Fibroblast of lung (primary cell): ENCODE data around the gene ITGA8.

Experiments used
- CTCF ChIP-seq, 2 donors: IDR thresholded peaks in 1 of 2; conservative IDR thresholded peaks in 1 of 2; 1 replicate in 1 of 2; 2 replicates in 1 of 2; pipeline ENCODE4 v1.5.1; 2011 to 2012; ENCODE audit warnings: low read length in 2 of 2, control low read depth in 1 of 2, inconsistent platforms in 1 of 2, low read depth in 1 of 2, mild to moderate bottlenecking in 1 of 2
- EZH2 ChIP-seq: IDR thresholded peaks from 2 replicates; pipeline ENCODE4 v1.5.1; 2012; ENCODE audit warnings: low read length, control low read depth, mild to moderate bottlenecking; ENCODE audit errors: missing control alignments

GRCh38 chr10:15745751-15746150 lies 26.0 kb upstream of the ITGA8 start:
- no peak for TF ChIP-seq CTCF (conservative IDR thresholded peaks at IDR 0.05 in 1 of 2, IDR thresholded peaks at IDR 0.05 in 1 of 2; ENCODE audit: low read depth in 1 of 2, low read length in 2 of 2)
- no peak for TF ChIP-seq EZH2
